CD14-positive monocyte (primary cell): Measurements from ENCODE around the gene ZNF808. TPM values are rescaled to one million over a fixed set of nuclear protein-coding genes. Genes with fewer than 3 reads are reported as not detected.
"Not testable (repeated sequence)": the region's sequence is repeated elsewhere in the genome, so short reads cannot be mapped to it uniquely, and the experiment has no call there.

Experiments
- DNase-seq, 3 donors: peaks; one replicate each; pipeline ENCODE4 v3.0.0-alpha.2; 2011 to 2022
- H2AFZ ChIP-seq: 2 replicates; pipeline ENCODE4 v1.6.0; 2012; ENCODE audit warnings: mild to moderate bottlenecking, low read depth, low read length, inconsistent platforms; ENCODE audit not compliant: insufficient read depth, poor library complexity, severe bottlenecking
- H3K27ac ChIP-seq, 2 donors: 1 replicate in 1 of 2; 2 replicates in 1 of 2; pipeline ENCODE4 v1.5.1; 2012 to 2013; ENCODE audit warnings: low read length in 2 of 2, control low read depth in 1 of 2, inconsistent platforms in 1 of 2, low read depth in 1 of 2, mild to moderate bottlenecking in 1 of 2
- H3K27me3 ChIP-seq, 2 donors: one replicate each; pipeline versions ENCODE4 v1.6.0 to v1.6.1; 2011 to 2013; ENCODE audit warnings: low read length in 2 of 2; ENCODE audit not compliant: control insufficient read depth in 2 of 2, insufficient read depth in 2 of 2
- H3K36me3 ChIP-seq, 2 donors: replicated peaks in 1 of 2; 1 replicate in 1 of 2; 2 replicates in 1 of 2; pipeline versions ENCODE4 v1.5.1 to v1.6.1; 2012 to 2013; ENCODE audit warnings: low read length in 2 of 2, control low read depth in 1 of 2, inconsistent platforms in 1 of 2, mild to moderate bottlenecking in 1 of 2; ENCODE audit not compliant: insufficient read depth in 2 of 2, control insufficient read depth in 1 of 2
- H3K4me1 ChIP-seq, 2 donors: 1 replicate in 1 of 2; 2 replicates in 1 of 2; pipeline versions ENCODE4 v1.5.1 to v1.6.1; 2012 to 2013; ENCODE audit warnings: low read length in 2 of 2, control low read depth in 1 of 2, inconsistent platforms in 1 of 2, mild to moderate bottlenecking in 1 of 2, moderate library complexity in 1 of 2; ENCODE audit not compliant: insufficient read depth in 2 of 2, control insufficient read depth in 1 of 2
- H3K4me2 ChIP-seq: replicated peaks from 2 replicates; pipeline ENCODE3; 2012; ENCODE audit warnings: low read length, moderate library complexity, mild to moderate bottlenecking; ENCODE audit not compliant: poor library complexity, severe bottlenecking; ENCODE audit errors: extremely low read depth
- H3K4me3 ChIP-seq, 3 experiments: fragments of 200-600 bp in 1 of 3; sonication (generic) in 1 of 3; replicated peaks in 1 of 3; 1 replicate in 2 of 3; 2 replicates in 1 of 3; pipeline ENCODE4 v1.5.1; 2011 to 2013; ENCODE audit warnings: low read length in 3 of 3, mild to moderate bottlenecking in 3 of 3, control low read depth in 2 of 3, low read depth in 2 of 3, inconsistent platforms in 1 of 3, moderate library complexity in 1 of 3
- H3K79me2 ChIP-seq: 2 replicates; pipeline ENCODE4 v1.6.0; 2012; ENCODE audit warnings: mild to moderate bottlenecking, control low read depth, inconsistent platforms, low read length, moderate library complexity; ENCODE audit not compliant: insufficient read depth
- H3K9ac ChIP-seq: 2 replicates; pipeline ENCODE4 v1.6.0; 2017; ENCODE audit warnings: low read length, mild to moderate bottlenecking; ENCODE audit not compliant: insufficient read depth, poor library complexity, severe bottlenecking
- H3K9me3 ChIP-seq, 2 donors: replicated peaks in 1 of 2; 1 replicate in 1 of 2; 2 replicates in 1 of 2; pipeline versions ENCODE4 v1.5.1 to v1.6.1; 2012 to 2013; ENCODE audit warnings: low read length in 2 of 2, control low read depth in 1 of 2; ENCODE audit not compliant: control insufficient read depth in 1 of 2, insufficient read depth in 1 of 2
- H4K20me1 ChIP-seq: 2 replicates; pipeline ENCODE4 v1.6.0; 2012; ENCODE audit warnings: mild to moderate bottlenecking, low read length, control low read depth, moderate library complexity; ENCODE audit not compliant: insufficient read depth
- H3K27ac Mint-ChIP-seq, 7 donors: one replicate each; pipeline ENCODE4 v1.8.0; 2020; ENCODE audit warnings: mild to moderate bottlenecking in 7 of 7, mixed read lengths in 7 of 7, moderate library complexity in 6 of 7, inconsistent platforms in 2 of 7
- H3K27me3 Mint-ChIP-seq, 3 donors: one replicate each; pipeline ENCODE4 v1.8.0; 2021 to 2022; ENCODE audit warnings: low read depth in 3 of 3, mild to moderate bottlenecking in 3 of 3, mixed read lengths in 3 of 3, moderate library complexity in 3 of 3, inconsistent platforms in 1 of 3
- H3K36me3 Mint-ChIP-seq, 2 donors: one replicate each; pipeline ENCODE4 v1.8.0; 2020; ENCODE audit warnings: mixed read lengths in 2 of 2, inconsistent platforms in 1 of 2, mild to moderate bottlenecking in 1 of 2
- H3K4me1 Mint-ChIP-seq: one replicate; pipeline ENCODE4 v1.8.0; 2020; ENCODE audit warnings: mild to moderate bottlenecking, mixed read lengths
- H3K4me3 Mint-ChIP-seq, 2 donors: one replicate each; pipeline ENCODE4 v1.8.0; 2020; ENCODE audit warnings: mild to moderate bottlenecking in 2 of 2, mixed read lengths in 2 of 2, moderate library complexity in 1 of 2
- H3K9me3 Mint-ChIP-seq, 7 donors: one replicate each; pipeline ENCODE4 v1.8.0; 2020 to 2022; ENCODE audit warnings: mixed read lengths in 7 of 7, mild to moderate bottlenecking in 6 of 7, moderate library complexity in 6 of 7, inconsistent platforms in 2 of 7
- WGBS: methylation state at CpG from one replicate; pipeline ENCODE4 v1.1.5; 2013; ENCODE audit warnings: missing lambda C conversion rate; ENCODE audit not compliant: insufficient coverage; 5-methylcytosine and 5-hydroxymethylcytosine counted together
- intact Hi-C, 2 donors: fragments of 100-400 bp; cut with micrococcal nuclease; formaldehyde crosslinking; loops; one replicate each; pipeline versions ENCODE4 v1.15.0 to v1.15.1; 2023
- polyA plus RNA-seq, 3 donors: library from polyadenylated mRNA; depleted of rRNA in 1 of 3; unstranded in 2 of 3; stranded (reverse) in 1 of 3; fragments of 300-500 nt in 2 of 3; fragments of >200 nt in 1 of 3; fragmentation: Illumina TruSeq in 2 of 3; gene quantifications; 1 replicate in 2 of 3; 2 replicates in 1 of 3; pipeline ENCODE4 v1.2.3, GENCODE V29; 2012 to 2021
- TF ChIP-seq, protein P1 (sequence below): fragments of 200-600 bp; IDR thresholded peaks from one replicate; pipeline ENCODE4 v1.8.0; 2022; ENCODE audit warnings: antibody characterized with exemption, mild to moderate bottlenecking

Gene ZNF808
- polyA plus RNA-seq, 3 donors: 2.6 to 9.2 (median 3.4) TPM

DNA sequence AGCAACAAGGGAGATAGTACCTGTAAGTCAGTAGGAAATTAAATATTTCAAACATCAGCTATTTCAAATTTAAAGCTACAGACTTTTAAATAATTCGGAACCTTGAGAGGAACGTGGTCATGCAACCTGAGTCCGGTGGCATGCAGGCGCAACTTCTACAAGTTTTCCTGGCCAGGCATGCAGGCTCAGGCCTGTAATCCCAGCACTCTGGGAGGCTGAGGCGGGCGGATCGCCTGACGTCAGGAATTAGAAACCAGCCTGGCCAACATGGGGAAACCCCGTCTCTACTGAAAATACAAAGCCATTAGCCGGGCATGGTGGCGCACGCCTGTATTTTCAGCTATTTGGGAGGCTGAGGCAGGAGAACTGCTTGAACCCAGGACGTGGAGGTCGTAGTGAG, 40.5 kb downstream of the ZNF808 start:
- no peak overlapping the region for H3K4me3 ChIP-seq
- H3K27me3 ChIP-seq: no peaks in the 10 kb centered on the region
- Mint-ChIP-seq H3K4me1 (peaks cover 16% of the 10 kb centered on the region), H3K27me3 (peaks cover 0 to 1% (median 0%) of the 10 kb centered on the region in 3 donors), H3K4me3 (no peak overlapping the region), H3K27ac (no peak overlapping the region), H3K9me3 (peaks cover 41 to 96% (median 89%) of the 10 kb centered on the region in 7 donors), H3K36me3 (peaks cover 20 to 35% of the 10 kb centered on the region in 2 donors)
- H3K27ac ChIP-seq: no peak overlapping the region
- H3K79me2 ChIP-seq: peaks cover 29% of the 10 kb centered on the region
- H4K20me1 ChIP-seq: no peaks in the 10 kb centered on the region
- H3K9ac ChIP-seq: no peak overlapping the region
- H2AFZ ChIP-seq: no peak overlapping the region
- intact Hi-C loops: no loop called here
- no peak for DNase-seq
- peaks cover 11 to 13% of the 10 kb centered on the region in 2 donors for H3K4me1 ChIP-seq
- 99% methylated on average over 12 of the region's 14 CpGs for WGBS
- no peak overlapping the region for H3K4me2 ChIP-seq
- TF ChIP-seq, protein P1, sequence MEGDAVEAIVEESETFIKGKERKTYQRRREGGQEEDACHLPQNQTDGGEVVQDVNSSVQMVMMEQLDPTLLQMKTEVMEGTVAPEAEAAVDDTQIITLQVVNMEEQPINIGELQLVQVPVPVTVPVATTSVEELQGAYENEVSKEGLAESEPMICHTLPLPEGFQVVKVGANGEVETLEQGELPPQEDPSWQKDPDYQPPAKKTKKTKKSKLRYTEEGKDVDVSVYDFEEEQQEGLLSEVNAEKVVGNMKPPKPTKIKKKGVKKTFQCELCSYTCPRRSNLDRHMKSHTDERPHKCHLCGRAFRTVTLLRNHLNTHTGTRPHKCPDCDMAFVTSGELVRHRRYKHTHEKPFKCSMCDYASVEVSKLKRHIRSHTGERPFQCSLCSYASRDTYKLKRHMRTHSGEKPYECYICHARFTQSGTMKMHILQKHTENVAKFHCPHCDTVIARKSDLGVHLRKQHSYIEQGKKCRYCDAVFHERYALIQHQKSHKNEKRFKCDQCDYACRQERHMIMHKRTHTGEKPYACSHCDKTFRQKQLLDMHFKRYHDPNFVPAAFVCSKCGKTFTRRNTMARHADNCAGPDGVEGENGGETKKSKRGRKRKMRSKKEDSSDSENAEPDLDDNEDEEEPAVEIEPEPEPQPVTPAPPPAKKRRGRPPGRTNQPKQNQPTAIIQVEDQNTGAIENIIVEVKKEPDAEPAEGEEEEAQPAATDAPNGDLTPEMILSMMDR: no peak
- peaks cover 74 to 80% of the 10 kb centered on the region in 2 donors for H3K9me3 ChIP-seq
- H3K36me3 ChIP-seq: peaks cover 5 to 33% of the 10 kb centered on the region in 2 donors

DNA sequence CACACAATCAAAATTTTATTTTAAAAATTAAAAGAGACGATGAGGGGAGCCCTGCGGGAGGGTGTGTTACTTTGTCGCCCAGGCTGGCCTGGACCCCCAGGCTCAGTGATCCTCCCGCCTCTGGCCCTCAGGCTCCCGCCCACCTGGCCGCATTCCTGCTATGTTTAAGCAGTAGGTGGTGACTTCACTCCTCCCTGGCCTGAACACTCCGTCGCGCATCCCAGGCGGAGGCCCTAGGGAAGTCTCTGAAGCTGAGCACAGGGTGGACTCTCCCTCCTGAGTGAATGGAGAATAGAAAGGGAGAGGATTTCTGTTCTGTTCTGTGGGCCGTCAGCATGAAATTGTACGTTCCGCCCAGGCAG, 42.2 kb downstream of the ZNF808 start:
- Histone ChIP-seq H3K79me2 (peaks cover 42% of the 10 kb centered on the region), H3K4me1 (peaks cover 11 to 13% of the 10 kb centered on the region in 2 donors), H3K36me3 (peaks cover 21 to 33% of the 10 kb centered on the region in 2 donors), H3K27ac (peak overlapping the region in 1 of 2 donors; percentile 95), H3K9me3 (peaks cover 74 to 78% of the 10 kb centered on the region in 2 donors), H2AFZ (peak overlapping the region; percentile 81), H3K4me2 (peak overlapping the region; percentile 95), H3K4me3 (peak overlapping the region; percentile 73 to 99 (median 92))
- H4K20me1 ChIP-seq, DNase-seq, H3K27me3 Mint-ChIP-seq, intact Hi-C loops, H3K9ac ChIP-seq, H3K27me3 ChIP-seq: not testable (repeated sequence)
- Mint-ChIP-seq H3K36me3 (peaks cover 32 to 38% of the 10 kb centered on the region in 2 donors), H3K27ac (peak overlapping the region in 5 of 7 donors; percentile 95 to 97 (median 96)), H3K4me1 (peaks cover 16% of the 10 kb centered on the region), H3K9me3 (peaks cover 42 to 95% (median 88%) of the 10 kb centered on the region in 7 donors), H3K4me3 (peak overlapping the region; percentile 96)
- WGBS: 24% methylated on average over 6 of the region's 13 CpGs
